HG03139 (cell line): ENCODE measurements around the gene DOC2A.

Source experiments
- ATAC-seq: cut with Tn5 transposase; IDR thresholded peaks from one replicate; pipeline ENCODE4 v1.9.1; 2021; ENCODE audit not compliant: unreplicated experiment

Gene DOC2A

DNA sequence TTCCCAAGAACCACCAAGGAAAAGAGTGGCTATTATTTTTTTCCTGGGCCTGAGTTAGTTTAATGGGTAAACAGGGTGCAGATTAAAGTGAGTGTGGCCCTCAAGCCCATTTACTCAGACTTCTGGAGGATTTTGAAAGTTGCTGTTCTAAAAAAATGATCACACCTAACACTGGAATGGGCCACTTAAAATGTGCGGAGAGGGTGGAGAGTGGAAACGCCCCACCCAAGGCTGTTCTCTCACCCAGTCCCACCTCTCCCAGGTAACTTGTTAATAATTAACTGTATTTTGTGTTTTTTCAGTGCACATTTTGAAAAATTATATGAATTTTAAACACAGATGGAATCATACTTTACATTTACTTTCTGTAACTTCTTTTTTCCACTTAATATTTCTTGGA lies 20.8 kb downstream of the DOC2A start:
- ATAC-seq, result no peak

DNA sequence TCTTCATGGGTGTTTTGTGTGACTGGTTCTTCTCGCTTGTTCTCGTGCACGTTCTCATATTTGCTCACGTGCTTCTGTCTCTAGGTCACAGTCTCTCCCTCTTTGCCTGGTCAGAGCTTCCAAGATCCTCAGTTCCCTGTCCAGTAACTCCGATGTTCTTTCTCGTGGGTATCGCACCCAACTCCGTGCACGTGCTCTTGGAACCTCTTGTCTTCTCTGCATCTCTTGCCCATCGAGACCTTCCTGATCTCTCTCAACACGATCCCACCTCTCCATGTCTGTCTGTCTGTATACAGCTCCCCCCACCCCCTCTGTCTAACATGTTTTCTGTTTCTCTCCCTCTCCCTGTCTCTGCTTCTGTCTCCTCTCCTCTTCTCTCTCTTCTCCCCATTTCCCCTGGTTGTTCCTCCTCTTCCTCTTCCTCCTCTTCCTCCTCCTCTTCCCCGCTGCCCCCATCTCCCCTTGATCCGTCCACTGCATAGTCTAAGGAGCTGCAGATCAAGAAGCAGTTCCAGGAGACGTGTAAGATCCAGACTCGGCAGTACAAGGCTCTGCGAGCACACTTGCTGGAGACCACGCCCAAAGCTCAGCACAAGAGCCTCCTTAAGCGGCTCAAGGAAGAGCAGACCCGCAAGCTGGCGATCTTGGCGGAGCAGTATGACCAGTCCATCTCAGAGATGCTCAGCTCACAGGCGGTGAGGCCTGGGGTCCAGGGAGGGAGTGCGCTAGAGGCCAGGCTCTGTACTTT lies 21.5 kb downstream of the DOC2A start:
- no peak for ATAC-seq

DNA sequence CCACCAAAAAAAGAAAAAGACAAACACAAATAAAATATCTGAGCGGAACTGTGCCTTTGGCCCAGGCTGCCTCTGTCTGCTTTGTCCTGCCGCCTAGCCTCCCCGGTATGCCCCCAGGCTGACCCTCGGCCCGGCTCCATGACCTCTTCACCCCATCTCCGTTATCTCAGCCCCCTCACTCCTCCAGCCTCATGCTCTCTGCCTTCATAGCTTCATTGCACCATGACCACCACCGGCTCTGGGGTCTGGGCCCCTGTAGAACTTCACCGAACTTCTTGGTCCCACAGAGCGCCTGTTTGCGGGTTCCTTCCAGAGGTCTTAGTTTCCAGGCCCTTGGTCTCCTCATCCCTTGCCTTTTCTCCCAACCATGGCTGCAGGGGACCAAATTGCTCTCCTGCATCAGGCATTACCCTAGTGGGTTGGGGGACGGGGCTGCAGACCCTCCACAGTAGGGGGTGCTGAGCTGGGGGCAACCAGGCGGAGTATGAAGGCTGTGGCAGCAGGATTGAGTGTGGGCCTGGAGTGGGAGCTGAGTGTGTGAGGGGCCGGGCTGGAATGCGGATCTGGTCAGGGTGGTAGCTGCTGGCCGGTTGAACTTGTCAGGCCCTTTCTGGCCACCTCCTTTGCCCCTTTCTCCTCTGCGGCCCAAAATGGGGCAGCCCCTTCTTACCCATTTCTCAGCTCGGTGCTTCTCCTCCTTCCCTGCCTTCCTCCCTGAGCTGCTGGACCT lies 22.3 kb downstream of the DOC2A start:
- ATAC-seq, result no peak

DNA sequence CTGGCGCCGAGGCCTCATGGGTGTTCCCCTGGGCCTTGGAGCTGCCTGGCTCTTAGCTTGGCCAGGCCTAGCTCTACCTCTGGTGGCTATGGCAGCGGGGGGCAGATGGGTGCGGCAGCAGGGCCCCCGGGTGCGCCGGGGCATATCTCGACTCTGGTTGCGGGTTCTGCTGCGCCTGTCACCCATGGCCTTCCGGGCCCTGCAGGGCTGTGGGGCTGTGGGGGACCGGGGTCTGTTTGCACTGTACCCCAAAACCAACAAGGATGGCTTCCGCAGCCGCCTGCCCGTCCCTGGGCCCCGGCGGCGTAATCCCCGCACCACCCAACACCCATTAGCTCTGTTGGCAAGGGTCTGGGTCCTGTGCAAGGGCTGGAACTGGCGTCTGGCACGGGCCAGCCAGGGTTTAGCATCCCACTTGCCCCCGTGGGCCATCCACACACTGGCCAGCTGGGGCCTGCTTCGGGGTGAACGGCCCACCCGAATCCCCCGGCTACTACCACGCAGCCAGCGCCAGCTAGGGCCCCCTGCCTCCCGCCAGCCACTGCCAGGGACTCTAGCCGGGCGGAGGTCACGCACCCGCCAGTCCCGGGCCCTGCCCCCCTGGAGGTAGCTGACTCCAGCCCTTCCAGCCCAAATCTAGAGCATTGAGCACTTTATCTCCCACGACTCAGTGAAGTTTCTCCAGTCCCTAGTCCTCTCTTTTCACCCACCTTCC lies 23.3 kb downstream of the DOC2A start:
- no peak for ATAC-seq

DNA sequence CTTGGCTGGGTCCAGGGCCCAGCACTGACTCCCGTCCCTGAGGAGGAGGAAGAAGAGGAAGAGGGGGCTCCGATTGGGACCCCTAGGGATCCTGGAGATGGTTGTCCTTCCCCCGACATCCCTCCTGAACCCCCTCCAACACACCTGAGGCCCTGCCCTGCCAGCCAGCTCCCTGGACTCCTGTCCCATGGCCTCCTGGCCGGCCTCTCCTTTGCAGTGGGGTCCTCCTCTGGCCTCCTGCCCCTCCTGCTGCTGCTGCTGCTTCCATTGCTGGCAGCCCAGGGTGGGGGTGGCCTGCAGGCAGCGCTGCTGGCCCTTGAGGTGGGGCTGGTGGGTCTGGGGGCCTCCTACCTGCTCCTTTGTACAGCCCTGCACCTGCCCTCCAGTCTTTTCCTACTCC lies 23.9 kb downstream of the DOC2A start:
- no peak for ATAC-seq

DNA sequence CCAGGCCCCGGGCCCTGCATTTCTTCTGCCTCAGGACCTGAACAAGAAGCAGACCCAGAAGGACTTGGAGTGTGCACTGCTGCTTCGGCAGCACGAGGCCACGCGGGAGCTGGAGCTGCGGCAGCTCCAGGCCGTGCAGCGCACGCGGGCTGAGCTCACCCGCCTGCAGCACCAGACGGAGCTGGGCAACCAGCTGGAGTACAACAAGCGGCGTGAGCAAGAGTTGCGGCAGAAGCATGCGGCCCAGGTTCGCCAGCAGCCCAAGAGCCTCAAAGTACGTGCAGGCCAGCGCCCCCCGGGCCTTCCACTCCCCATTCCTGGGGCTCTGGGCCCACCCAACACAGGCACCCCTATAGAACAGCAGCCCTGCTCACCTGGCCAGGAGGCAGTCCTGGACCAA lies 24.6 kb downstream of the DOC2A start:
- ATAC-seq, result no peak

DNA sequence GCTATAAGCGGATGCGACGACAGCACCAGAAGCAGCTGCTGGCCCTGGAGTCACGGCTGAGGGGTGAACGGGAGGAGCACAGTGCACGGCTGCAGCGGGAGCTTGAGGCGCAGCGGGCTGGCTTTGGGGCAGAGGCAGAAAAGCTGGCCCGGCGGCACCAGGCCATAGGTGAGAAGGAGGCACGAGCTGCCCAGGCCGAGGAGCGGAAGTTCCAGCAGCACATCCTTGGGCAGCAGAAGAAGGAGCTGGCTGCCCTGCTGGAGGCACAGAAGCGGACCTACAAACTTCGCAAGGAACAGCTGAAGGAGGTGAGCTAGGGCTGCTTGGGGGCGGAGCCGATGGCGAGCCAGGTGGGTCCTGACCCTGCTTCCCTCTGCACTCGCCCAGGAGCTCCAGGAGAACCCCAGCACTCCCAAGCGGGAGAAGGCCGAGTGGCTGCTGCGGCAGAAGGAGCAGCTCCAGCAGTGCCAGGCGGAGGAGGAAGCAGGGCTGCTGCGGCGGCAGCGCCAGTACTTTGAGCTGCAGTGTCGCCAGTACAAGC lies 25.5 kb downstream of the DOC2A start:
- ATAC-seq, result no peak

DNA sequence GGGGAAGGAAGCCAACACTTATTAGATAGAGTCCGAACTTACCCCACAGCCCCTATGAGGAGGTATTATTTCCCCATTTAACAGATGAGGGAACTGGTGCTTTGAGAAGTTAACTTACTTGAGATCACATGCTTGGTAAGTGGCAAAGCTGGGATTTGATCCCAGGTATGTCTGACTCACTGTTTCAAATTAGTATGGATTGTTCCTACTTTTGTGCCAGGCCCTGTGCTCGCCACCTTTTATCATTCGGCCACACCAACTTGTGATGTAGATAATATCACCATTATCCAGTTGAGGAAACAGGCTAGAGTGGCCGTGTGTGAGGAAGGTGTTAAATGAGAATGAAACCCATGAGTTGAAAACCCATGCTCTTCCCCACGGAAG lies 26.1 kb downstream of the DOC2A start:
- no peak for ATAC-seq

DNA sequence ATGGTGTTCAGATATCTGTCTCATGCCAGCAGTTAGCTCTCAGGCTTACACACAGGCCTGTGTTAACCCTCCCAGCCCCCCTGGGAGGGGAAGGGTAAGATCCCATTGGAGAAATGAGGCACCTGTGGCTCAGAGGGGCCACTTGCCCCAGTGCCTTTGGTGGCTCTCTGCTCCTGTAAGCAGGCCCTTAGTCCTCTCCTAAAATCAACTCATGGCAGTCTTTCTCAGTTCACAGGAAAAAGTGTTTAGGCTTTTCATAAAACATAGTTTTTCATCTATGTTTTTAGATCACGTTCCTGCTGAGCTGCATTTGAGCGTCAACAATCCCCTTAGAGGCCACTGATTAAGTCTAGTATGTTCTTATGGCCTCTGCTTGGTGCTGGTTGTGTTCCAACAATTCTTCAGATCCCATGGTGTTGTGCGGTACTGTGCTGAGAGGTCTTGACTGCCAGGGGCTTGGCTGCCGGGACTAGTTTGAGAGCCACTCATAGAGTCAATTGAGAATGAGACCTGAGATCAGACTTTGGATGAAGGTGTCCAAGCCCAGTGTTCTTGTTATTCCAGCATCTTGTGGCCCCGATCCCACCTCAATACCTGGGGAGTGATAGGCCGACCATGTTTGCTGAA lies 26.6 kb downstream of the DOC2A start:
- no peak for ATAC-seq

DNA sequence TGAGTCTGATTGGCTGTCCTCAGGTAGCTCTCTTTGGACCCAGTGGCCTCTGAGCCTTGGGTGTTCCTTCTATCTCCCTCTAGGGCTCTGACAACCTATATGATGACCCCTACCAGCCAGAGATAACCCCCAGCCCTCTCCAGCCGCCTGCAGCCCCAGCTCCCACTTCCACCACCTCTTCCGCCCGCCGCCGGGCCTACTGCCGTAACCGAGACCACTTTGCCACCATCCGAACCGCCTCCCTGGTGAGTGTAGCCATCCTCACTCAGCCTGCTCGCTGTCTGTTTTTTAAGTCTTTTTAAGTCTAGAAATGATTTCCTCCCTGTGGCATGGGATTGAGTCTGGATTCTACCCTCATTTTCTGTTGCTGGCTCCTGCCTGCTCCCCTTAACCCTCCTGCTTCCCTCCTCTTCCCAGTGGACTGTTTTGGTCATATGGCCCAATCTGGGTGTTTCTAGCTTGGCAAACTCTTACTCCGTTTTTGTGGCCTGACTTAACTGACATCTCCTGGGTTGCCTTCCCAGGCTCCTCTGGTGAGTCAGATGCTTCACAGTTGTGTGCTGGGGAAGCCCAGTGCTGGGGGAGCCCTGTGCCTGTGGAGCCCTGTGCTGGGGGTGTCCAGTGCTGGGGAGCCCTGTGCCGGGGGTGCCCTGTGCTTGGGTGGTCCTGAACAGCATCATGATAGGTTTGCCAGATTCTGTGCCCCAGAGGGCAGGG lies 27.2 kb downstream of the DOC2A start:
- no peak for ATAC-seq

DNA sequence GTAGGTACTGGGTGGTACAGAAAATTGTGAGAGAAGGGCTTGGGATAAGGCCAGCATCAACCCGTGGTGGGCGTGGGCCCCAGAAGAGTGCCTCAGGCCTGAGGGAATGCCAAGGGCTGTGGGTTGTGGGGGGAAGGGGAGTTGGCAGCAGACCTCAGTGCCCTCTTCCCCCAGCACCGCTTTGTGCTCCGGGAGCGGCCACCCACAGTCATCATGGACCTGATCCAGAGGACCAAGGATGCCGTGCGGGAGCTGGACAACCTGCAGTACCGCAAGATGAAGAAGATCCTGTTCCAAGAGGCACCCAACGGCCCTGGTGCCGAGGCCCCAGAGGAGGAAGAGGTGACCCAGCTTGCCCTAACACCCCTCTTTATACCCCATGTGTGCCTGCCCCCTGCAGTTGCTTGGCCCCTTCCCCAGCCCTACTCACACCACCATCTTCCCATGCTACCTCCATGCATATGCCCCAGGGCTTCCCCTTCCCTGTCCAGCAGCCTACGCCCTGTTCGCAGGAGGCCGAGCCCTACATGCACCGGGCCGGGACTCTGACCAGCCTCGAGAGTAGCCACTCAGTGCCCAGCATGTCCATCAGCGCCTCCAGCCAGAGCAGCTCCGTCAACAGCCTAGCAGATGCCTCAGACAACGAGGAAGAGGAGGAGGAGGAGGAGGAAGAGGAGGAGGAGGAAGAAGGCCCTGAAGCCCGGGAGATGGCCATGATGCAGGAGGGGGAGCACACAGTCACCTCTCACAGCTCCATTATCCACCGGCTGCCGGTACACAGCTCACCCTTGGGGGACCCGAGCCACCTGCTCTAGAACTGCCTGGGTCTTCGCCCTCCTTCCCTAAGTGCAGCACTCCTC lies 28.0 kb downstream of the DOC2A start:
- no peak for ATAC-seq

DNA sequence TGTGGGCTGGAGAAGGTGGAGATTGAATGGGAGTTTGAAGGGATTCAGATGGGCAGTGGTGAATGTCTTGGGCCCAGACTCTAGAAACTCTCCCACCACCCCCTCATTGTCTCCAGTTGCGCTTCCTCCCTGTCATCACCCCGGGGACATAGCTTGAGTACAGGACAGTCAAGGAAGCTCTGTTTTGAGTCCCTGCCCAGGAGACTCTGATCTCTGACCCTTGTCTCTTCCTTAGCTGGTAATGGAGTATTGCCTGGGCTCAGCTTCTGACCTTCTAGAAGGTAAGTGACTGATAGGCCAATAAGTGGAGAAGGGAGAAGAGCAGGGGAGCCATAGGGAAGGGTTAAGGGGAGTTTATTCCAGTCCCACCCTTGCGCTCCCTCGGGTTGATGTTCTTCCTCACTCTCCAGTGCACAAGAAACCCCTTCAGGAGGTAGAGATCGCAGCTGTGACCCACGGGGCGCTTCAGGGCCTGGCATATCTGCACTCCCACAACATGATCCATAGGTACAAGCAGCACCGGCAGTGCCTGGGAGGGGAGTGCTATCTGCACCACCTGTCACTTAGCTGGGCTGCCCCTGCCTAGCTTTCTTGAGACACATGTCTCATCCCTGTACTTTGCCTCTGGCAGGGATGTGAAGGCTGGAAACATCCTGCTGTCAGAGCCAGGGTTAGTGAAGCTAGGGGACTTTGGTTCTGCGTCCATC lies 32.1 kb downstream of the DOC2A start:
- ATAC-seq, result no peak

DNA sequence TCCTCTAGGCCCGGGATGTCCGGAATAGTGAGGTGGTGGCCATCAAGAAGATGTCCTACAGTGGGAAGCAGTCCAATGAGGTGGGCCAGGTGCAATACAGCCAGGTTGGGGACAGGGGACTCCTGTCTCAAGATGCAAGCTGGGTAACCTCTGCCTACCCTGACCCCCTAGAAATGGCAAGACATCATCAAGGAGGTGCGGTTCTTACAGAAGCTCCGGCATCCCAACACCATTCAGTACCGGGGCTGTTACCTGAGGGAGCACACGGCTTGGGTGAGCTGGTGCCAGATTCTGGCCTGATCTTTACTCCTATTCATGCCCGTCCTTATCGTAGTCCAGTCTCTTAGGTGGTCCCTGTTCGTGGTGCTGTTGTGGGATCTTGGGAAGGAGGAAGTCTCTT lies 32.7 kb downstream of the DOC2A start:
- no peak for ATAC-seq

DNA sequence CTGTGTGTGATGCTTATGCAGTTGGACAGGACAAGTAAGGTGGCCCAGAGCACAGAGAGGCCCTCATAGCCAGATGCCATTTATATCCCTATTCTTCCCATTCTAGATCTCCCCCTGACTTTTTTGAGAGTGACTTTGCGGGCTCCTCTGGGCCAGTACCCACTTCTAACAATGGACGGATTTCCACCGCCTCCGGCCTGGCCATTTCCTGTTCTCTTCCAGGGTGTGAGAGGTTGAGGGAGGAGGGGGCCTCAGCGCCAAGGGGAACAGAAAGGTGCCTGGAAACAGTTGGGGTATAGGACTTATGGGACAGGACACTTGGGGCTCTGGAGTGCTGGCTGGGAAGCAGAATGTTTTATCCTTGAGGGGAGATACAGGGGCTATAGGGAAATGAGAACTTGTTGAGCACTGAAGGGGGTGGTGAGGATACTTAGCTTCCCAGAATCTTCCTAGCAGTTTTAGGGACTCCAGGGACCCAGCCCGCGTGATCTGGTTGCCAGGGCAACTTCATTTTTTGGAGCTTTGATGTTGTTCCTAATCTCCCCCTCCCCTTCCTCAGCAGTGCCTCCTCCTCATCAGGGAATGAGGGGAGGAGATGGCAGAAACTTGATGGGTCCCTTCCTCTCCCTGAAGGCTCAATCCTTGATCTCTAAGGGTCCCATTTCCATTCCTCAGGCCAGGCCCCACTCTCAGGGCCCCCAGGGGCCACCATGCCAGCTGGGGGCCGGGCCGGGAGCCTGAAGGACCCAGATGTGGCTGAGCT lies 33.6 kb downstream of the DOC2A start:
- ATAC-seq, result no peak

DNA sequence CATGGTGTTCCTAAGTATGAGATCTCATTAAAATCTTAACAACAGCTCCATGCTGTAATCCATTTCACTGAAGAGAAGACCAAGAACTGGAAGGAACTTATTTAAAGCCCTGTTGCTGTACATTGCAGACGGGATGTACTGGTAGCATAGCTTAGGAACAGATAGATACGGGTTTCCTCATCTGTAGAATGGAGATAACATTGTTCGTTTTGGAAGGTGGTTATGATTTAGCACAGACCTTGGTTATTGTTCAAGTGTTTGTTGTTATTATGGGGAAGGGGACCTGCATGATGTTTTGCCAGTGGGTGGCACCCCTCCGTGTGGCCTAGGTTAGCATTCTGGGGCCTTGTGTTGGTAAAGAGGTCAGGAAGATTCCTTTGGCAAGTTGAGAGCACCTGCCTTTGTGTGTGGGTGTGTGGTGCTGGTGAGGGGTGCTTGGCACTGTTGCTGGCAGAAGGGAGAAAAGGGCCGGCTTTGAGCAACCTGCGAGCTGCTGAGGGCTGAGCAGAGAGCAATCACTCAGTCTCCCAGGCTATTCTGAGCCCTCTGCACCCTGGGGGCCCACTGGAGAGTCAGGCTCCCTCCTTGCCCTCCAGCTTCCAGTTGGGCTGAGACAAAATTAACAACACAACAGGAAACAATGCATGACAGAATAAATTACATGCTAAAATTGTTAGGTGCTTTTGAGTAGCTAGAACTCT lies 34.9 kb downstream of the DOC2A start:
- ATAC-seq, result no peak

DNA sequence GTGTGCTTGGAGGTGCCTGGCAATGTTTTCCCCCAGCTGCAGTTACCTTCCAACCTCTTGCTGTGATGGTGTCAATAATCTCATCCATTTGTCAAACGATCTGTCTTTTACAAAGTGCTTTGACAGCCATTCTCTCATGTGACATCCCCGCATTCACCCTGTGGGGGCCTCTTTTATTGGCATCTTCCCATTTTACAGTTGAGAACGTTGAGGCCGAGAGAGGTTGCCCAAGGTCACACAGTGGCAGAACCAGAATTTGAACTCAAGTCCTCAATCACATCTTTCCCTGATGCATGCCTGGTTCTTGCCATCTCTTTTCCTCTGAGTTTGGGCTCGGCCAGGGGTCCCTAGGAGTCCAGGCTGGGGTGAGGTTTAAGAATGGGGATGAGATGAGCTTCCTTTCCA lies 35.7 kb downstream of the DOC2A start:
- no peak for ATAC-seq

DNA sequence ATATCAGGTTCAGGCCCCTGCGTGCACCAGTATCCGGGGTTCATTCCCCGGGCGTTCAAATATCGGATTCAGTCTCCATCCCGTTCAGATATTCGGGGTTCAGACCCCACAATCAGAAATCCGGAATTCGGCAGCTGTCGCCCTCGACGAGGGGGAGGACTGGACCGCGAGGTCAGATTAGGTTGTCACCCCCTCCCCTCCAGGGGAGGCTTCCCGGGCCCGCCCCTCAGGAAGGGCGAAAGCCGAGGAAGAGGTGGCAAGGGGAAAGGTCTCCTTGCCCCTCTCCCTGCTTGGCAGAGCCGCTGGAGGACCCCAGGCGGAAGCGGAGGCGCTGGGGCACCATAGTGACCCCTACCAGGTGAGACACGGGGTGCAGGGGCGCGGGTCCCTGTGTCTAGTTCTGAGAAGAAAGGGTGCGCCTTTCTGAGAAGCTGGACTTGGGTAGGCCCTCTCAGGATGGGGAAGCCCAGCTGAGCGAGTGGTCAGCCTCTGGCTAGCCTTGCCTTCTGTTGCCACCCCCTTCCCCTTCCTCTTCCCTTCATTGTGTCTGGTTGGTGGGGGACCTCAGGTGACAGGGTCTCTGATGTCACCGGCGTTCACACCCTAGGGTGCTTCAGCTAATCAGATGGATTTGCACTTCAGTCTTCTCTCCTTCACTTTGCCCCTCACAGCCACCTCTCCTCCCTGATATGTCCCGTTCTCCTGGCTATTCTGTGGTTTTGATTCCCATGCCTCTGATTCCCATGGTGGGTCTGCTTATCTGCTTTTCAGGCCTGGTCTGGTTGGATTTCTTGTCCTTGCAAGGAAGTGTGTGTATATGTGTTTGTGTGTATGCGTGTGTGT lies 36.3 kb downstream of the DOC2A start:
- no peak for ATAC-seq
